Measurements from ENCODE around the gene SGF29. TPM values are rescaled to one million over a fixed set of nuclear protein-coding genes. Genes with fewer than 3 reads are reported as not detected.

The SGF29 gene
- total and polyA plus RNA-seq, 2 of the 4 experiments (the other 2 are of a cell fraction): 4.3 to 7.7 TPM

DNA sequence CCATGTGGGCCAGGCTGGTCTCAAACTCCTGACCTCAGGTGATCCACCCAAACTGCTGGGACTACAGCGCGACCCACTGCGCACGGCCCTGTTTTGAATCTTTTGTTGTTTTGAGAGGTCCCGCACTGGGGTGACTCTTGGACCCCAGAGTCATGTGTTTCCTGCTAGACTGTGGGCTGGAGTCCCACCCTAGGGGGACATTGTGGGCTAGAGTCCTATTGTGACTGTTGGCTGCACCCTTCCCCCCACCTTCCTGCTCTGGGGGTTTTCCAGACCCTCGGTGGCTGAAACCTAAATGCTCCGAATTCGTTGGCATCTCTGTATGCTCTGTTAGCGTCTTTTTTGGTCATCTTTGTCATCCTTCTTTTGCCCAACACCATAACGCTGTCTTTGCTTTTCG lies 30.9 kb upstream of the SGF29 start:
- BruUV-seq (replicated peaks): no TSS peak
- Histone ChIP-seq H2BK15ac (ENCODE audit: low read depth, low read length) (no peak overlapping the region), H4K91ac (ENCODE audit: insufficient read depth, low read depth, low read length) (no peak overlapping the region), H3K9me1 (ENCODE audit: insufficient read depth, low read length) (no peaks in the 10 kb centered on the region), H2AK9ac (replicated peaks; ENCODE audit: low read depth, low read length, poor library complexity) (no peak overlapping the region), H3K27me3 (ENCODE audit: control insufficient read depth, insufficient read depth, low read length) (no peaks in the 10 kb centered on the region; the same call in 1 of the 2 replicates), H2BK120ac (ENCODE audit: low read depth, low read length) (no peak overlapping the region), H3K79me1 (ENCODE audit: low read depth in 1 of 2, low read length in 2 of 2) (no peaks in the 10 kb centered on the region), H3K56ac (ENCODE audit: extremely low read depth, insufficient read depth, low read length) (no peak overlapping the region), H3K18ac (ENCODE audit: low read depth, low read length) (no peak overlapping the region), H2AFZ (replicated peaks; ENCODE audit: low read length, poor library complexity) (no peak overlapping the region), H3K4me3 (ENCODE audit: insufficient read depth, low read depth, low read length) (no peak overlapping the region), H3K4me2 (ENCODE audit: low read depth, low read length) (no peak overlapping the region), H3K9ac (ENCODE audit: low read depth, low read length) (no peak overlapping the region), H4K8ac (ENCODE audit: low read depth in 2 of 2, low read length in 2 of 2) (no peak overlapping the region), H2BK20ac (ENCODE audit: low read depth, low read length) (no peak overlapping the region), H3K14ac (replicated peaks; ENCODE audit: low read depth, low read length) (no peak overlapping the region), H3K27ac (ENCODE audit: insufficient read depth, low read length) (no peak overlapping the region), H3K4ac (ENCODE audit: low read depth, low read length) (no peak overlapping the region), H4K5ac (ENCODE audit: low read depth, low read length) (no peak overlapping the region), H4K20me1 (ENCODE audit: insufficient read depth, low read length) (no peaks in the 10 kb centered on the region), H3K23ac (ENCODE audit: low read depth, low read length) (no peak overlapping the region), H2AK5ac (ENCODE audit: low read depth, low read length) (no peak overlapping the region), H3K9me3 (ENCODE audit: control insufficient read depth, insufficient read depth, low read length) (no peaks in the 10 kb centered on the region), H2BK5ac (ENCODE audit: low read depth, low read length, poor library complexity, severe bottlenecking) (no peak overlapping the region), H3K4me1 (ENCODE audit: control insufficient read depth, insufficient read depth, low read length) (no peaks in the 10 kb centered on the region; the same call in 1 of the 2 replicates), H3K36me3 (ENCODE audit: control insufficient read depth, insufficient read depth, low read length) (no peaks in the 10 kb centered on the region)
- intact Hi-C loops (cut with micrococcal nuclease): no loop called here
- ChIA-PET POLR2A (ENCODE audit: unreplicated experiment) (interaction anchor here (0.7 kb wide), 1 partner anchor 10 kb away, joined by 11 read pairs; no protein-coding TSS in a partner anchor), CTCF (no interaction called here)
- in situ Hi-C loops (cut with MboI; ENCODE audit: low sequenced_read_pairs): no loop called here
- DNase-seq: no peak
- no peak for ATAC-seq (ENCODE audit: low read depth)
- dilution Hi-C loops (cut with HindIII; ENCODE audit: low sequenced_read_pairs, unreplicated experiment): no loop called here
- WGBS, 2 experiments (ENCODE audit: extremely low coverage in 2 of 2, insufficient read length in 1 of 2): 78% methylated on average over 5 of the region's 11 CpGs; no CpG with 5 or more reads in 1 of the 2 experiments
- no peak for TF ChIP-seq BHLHE40 (IDR thresholded peaks at IDR 0.05; ENCODE audit: low read depth, low read length)

Measured in IMR-90 (cell line).